ENCODE data around the gene CLEC16A. TPM values are rescaled to one million over a fixed set of nuclear protein-coding genes. Genes with fewer than 3 reads are reported as not detected.

CLEC16A gene
- total RNA-seq, 1 donor from 2014 or later: 20.4 TPM

DNA sequence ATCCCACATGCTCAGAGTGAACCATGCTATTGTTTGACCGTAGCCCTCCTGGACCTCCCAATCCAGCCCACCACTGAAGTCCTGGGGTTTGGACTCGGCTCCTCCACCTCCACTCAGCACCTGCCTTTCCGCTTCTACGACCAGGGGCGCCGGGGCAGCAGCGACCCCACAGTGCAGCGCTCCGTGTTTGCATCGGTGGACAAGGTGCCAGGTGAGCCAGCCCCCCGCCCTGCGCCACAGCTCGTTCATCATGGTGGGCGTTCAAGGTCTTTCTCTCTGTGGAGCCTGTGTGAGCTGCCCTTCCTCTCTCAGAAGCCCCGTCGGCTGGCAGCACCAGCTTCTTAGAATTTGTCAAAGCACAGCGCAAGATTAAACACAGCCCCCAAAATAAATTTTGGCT is 181.6 kb downstream of the CLEC16A start:
- DNase-seq: no peak

DNA sequence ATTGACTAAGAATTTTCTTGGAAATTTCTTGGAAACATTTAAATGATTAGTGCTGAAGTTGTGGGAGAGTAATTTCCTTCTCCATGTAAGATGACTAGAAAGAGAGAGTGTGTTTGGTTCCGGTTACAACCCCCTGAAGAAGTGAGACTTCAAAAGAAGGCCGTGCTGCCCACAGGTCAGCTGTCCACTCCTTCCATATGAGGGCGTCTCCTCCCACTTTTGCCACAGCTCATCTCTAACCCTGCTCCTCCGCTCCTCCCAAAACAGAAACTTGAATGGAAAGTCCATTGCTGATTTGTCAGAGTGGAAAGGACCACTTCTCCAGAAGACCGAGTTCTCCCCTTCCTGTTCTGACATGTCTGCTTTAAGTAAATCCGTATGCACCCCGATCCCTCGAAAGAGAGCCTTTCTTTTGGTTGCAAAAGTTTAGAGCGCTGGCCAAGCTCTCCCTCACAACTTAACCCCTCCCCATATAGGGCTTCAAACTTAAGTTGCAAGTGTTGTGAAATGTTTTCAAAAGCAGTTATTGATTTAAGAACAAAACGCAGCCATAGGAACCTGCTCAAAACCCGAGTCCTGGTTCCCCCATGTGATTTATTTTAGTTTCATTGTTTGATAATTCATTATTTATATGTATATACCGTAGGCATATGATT is 182.2 kb downstream of the CLEC16A start:
- no peak for DNase-seq

DNA sequence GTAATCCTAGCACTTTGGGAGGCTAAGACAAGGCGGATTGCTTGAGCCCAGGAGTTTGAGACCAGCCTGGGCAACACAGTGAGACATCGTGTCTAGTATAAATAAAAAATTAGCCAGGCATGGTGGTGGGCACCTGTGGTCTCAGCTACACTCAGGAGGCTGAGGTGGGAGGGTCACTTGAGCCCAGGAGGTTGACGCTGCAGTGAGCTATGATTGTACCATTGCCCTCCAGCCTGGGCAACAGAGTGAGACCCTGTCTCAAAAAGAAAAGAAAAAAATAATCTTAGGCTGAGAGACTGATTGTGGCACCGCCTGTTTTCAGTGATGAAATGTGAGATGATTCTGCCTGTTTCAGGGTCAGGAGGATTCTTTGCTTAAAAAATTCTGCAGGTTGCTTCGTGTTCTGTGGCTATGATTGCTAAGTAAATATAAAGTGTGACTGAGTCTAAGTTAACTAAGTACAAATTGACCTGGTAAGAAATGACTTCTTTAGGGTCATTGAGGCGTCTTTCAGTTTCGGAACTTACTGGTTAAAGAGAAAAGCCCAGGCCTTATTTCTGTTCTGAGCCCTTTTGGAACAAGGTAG is 183.3 kb downstream of the CLEC16A start:
- no peak for DNase-seq

DNA sequence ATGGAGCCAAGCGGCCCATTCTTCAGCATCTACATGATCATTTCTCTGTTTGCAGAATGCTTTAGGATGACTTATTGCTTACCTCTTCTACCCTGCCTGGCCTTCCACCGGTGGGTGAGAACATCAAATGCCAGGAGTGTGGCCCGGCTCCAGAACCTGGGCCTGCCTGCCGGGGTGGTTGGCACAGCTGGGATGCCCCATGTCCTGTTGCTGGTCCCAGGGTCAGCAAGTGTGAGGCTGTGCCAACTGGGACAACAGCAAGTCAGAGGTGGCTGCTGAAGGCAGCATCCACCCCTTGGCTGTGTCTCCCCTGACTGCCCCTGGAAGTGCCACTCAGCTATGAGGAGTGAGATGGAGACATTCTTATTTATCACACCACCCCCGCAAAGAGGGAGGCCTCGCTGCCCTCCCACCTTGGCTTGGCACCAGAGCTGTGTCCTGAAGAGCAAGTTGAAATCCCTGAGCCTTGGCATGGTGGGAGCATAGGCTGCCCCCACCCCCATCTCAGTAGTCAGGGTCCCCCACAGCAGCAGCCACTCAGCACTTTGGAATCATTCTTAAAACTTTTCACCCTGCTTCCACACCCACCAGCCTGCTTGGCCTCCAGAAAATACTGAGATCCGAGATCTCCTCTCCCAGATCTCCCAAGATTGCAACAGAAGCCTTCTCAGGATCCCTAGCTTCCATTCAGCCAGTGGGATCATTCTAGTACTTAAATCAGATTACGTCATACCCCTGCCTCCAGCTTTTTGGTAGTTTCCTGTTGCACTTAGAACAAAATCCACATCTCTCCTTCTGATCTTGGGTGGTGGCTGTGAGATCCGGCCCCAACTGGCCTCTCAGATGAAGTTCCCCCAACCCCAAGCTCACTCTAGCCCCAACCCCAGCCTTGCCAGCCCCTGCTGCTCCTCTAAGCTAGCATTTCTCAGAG is 184.1 kb downstream of the CLEC16A start:
- DNase-seq: no peak

DNA sequence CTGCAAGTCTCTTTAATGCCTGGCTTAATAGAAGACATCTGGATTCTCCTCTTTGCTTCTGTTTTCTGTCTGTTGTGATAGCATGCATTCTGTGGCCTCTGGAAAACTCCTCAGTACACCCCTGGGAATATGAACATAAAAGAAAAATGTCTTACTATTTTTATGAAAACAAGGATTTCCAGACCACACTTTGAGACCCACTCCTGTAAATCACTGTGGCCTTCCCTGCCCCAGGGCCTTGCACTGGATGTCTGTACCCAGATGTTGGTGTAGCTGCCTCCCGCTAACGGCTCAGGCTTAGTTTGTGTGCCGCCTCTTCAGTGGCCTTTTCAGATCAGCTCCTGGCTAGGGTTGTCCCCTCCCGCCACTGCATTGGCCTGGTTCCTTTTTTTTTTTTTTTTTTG is 185.0 kb downstream of the CLEC16A start:
- no peak for DNase-seq

DNA sequence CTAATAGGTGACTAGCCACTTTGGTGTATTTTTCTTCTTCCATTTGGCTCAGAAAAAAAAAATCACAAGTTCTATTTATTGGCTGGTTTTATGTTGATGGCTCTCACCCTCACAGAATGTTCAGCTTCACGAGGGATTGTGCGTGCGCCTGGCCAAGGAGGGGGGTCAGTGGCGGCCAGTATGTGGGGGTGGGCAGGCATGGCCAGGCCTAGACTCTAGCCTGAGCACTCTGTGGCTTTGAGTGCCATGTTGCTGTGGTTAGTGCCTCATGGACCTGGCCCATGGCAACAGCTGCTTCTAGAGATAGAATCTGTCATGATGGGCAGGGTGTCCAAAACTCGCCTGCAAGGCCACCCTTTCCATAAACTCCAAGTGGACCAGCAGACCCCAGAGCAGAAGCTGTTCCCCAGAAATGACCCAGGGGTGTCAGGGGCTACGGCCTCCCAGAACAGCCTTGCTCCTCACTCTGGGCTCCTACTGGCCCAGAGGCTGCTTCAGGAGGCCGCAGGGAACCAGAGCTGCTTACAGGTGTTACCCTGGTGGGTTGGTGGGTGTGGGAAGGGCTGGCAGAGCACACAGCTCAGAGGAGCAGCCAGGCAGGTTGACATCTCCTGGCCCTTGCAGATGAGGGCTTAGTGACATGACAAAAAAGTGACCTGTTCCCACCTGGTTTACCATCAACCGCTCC is 186.8 kb downstream of the CLEC16A start:
- DNase-seq: no peak

DNA sequence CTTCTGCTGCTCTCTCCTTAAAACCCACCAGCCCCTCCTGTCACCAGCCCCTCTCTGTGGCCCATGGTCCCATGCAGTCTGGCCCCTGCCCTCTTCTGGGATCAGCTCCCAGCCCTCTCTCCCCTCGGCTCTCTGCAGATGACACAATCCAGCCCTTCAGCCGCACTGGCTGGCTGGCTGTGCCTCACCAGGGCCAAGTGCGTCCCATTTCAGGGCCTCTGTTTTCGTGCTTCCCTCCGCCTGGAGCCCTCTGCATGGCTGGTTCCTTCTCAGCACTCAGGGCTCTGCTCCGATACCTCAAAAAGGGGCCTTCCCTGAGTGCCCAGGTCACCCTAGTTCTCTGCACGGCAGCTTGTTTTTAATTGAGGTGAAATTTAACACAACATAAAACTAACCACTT is 187.3 kb downstream of the CLEC16A start:
- no peak for DNase-seq

DNA sequence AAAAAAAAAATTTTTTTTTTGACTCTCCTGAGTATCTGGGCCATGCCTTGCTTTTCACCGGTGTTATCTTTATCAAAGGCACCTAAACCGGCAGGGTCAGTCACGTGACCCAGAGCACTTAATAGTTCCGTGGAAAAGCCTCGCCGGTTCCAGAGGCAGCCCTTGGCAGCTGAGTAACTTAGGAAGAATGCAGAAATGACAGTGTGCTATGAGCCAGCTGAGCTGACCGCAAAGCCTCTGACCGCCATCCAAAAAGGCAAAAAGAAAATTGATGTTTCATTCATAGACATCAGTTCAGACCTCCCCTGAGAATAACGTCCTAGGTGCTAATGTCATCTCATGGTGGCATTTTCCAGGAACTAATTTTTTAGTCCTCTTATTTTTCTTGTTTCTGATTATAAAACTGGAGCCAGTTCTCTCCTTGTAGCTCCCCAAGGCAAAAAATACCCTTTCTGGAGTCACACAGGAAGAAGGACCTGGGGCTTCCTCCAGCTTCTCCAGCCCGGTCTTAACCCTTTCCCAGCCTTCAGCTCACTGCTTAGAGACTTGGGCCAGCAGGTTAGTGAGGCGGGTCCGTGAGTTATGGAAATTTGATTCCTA is 189.1 kb downstream of the CLEC16A start:
- no peak for DNase-seq

DNA sequence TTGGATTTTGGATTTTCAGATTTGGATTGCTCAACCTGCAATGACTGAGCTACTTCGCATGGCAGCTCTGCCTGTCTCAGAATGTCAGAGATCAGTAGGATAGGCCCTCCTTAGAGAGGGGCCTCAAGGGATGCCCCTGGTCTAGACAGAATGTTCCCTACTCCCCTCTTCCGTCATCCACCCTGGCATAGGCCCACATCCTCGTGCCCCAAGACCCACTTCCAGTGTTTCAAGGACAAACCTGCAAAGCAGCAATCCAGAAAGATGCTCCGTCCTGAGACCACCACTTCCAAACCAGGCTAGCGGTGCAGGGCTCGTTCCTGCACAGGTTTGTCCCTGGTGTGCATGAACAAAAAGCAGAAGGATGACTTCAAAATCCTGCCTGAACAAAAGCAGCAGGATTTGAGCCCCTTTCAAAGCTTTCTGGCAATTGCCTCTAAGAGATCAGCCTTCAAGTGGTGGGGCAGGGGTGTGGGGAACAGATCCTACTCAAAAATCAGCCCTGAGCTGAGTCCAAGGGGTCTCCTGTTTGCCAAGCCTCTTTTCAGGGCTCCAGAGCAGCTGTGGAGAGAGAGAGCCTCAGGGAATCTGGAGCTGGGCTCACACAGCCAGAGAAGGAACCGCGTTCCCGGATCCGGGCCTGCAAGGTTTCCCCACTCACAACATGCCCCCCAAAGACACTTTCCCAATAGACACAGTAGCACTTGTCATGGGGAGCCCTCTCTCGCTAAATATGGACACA is 190.5 kb downstream of the CLEC16A start:
- DNase-seq: no peak

DNA sequence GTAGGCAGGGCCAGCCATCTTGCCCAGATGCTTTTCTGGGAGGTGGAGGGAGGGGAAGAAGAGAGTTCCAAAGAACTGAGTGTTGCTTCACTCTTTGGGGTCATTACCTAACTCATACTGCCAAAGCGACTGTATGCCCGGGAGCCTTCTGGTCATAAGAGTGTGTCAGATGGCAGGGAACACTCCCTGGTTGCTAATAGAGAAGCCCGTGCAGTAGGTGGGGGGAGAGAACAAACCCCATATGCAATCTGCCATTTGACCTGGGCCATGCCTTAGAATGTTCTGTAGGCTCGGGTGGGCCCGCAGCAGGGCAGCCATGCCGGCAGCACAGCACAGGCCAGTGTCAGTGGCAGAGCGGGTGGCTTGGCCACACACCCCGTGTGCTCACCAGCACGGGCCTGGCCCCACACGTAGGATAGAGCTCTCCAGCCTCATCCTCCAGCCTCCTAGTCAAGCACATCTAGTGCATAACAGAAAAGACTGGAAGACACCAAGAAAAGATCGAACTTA is 191.2 kb downstream of the CLEC16A start:
- DNase-seq: no peak

DNA sequence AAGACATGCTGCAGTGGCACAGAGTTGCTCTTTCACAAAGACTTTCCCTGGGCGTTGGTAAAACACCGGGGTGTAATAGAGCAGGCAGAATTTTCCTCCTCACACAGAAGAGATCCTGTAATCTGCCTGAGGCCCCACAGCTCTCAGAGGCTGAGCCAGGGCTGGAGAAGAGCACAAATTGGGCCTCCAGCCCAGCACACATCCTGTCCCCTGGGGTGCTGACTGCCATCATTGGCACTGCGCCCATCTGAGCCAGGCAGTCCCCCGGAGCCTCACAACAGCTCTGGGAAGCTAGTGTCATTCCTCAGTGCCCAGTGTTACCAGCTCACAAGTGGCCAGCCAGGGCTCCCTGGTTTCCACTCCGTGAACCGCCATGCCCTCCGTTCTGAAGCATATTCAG is 192.2 kb downstream of the CLEC16A start:
- no peak for DNase-seq

DNA sequence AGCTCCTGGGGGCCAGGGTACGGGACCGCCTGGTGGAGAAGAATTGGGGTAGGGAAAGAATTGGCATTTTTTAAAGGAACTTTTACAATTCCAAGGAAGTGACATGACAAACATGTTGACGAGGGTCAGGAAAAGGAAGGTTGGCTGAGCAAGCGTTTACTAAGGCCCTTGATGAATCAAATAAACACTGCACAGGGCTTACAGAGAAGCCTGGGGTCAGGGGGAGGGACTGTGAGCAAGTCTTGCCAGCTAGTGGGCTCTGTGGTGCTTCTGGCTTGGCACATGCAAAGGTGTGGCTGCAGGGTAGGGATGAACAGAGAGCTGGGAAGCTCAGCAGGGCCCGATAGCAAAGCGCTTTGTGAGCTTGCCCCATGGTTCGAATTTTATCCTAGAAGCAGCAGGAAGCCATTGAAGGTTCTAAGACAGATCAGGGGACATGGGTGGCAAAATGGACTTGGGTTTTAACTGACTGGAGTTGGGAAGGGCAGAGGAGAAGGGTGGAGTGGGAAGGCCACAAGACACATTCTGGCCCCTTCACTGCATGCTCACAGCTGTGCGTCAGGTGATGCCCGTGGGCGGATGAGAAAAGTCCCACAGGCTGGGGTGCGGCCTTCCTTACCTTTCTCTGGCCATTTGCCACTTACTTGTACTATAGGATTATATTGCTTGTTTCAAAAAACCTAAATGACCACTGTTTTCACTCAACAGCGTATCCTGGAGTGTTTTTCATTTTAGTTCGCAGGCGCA is 193.8 kb downstream of the CLEC16A start:
- no peak for DNase-seq

DNA sequence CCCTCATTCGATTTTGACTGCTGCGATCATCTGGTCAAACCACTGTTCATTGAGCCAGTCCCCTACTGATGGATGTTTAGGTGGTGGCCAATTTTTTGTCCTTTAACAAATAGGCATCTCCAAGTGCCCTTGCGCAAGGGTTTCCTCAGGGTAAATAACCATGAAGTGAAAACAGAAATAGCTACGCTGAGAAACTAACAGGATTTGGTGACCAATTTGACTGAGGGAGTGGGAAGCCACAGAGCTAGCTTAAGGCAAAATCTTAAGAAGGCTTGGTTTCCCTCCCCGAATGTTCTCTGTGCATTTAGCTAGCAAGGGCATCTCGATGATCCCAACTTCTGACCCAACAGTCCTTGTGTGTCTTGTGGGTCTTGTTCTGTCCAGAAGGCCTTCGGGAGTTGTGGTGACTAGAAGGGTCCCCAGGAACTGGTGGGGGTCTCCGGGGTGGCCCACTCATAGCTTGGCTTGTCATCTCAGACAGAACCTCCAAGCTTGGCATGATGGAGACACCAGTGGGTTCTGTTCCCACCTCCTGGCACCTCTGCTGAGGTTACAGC is 194.5 kb downstream of the CLEC16A start:
- no peak for DNase-seq

DNA sequence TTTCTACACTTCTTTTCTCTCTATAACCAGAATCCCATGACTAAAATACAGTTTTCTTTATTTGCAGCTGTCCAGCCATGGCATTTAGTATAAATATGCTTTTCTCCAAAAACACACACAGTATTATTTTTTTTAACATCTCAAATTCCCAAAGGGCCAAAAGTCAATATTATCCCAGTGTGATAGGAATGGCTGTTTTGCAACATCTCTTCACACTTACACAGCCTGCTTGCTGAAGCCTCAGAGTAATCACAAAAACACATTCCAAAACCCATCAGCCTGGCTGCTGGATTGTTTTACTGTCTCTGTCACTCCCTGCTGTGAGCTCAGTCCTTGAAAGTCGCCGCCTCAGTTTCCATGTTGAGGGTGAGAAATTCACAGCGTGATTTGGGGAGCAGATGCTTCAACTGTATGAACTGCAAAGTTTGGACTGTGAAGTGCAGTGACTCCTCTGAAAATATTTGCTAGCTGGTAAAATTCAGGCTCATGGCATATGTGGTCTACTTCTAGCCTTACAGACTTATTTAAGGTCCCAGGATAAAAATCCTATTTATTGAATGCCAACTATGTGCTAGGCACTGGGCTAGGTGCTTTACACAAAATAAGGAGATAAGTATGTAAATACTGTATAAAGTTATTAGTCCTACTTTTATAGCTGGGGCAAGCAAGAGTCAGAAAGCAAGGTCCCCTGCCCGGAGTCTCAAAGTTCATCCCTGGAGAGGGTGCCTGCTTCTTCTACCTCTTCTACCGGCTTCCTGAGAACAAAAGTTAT is 195.1 kb downstream of the CLEC16A start:
- DNase-seq: no peak

DNA sequence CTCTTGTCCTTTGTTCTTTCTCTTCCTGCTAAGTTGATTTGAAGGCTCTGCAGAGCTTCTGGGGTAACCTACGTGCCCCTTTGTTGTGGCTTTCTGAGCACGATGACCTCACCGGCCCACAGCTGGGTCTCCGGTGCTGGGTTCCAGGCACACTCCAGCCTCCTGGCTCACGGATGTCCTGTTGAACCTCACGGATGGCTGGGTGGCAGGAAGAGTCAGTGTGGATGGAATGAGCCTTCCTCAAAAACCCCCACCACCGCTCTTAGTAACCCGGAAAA is 195.7 kb downstream of the CLEC16A start:
- no peak for DNase-seq

DNA sequence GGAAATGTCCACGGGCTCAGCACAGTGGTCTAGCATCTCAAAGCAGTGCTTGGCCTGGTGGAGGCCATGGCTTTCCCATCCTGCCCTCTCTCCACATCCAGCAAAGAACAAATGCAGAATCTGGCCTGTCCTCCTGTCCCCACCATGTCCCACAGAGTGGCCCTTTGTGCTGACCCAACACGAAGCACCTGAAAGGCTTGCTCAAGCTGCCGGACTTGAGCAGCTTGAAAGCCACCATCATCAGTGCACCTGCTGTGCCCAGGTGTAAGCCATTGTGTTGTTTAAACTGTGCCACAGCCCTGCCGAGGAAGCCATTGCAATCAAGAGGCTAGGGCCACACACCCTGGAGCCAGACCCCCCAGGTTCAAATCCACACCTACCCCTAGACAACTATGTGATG is 196.1 kb downstream of the CLEC16A start:
- DNase-seq: no peak

DNA sequence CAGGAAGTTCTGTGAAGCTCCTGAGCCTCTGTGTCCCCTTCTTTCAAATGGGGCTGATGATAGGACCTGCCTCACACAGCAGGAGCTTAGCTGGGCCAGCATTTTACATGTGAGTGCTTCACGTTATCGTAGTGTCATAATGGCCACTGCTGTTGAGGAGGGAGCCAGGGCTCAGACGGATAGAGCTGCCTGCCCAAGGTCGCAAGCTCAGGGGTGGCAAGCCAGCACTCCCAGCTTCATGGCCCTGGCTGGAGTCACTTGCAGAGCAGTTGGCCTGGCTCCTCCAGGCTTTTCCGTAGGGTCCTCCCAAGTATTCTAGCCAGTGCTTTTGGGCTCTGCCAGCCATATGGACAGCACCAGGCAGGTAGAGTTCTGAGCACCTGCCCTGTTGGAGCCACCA is 196.5 kb downstream of the CLEC16A start:
- DNase-seq: no peak

DNA sequence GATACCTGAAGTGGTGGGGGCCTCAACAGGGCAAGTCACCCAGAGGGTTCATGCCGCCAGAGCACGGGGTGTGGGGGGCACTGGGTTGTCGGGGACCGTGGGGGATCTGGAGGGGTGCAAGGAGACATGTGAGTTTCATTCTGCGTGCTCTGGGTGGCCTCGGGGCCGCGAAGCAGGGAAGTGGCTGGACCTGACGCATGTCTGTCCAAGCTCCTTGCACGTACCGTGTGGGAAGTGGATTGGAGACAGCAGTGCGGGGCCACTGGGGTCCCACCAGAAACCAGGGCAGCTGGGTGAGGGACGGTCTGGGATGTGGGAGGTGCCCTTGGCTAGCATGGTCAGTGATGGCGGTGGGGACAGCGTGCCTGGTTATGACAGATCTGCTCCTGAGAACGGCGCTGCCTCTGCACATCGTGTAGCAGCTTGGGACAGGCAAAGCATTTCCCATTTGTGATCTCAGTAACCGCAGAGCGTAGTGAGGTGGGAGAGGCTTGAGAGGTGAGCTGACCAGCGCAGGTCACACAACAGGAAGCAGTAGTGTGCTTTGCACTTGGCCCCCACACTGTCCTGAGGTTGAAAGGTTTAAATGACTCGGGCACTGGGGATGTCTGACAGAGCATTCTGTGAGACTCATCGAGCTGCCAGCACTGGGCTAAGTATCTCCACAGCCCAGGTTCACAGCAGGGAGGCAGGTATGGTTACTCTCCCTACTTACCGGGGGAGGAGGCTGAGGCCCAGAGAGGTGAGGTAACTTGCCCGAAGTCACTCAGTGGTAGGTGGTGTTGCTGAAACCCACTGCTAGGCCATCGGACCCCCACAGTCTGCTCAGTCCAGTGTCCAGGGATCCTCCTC is 197.3 kb downstream of the CLEC16A start:
- no peak for DNase-seq

DNA sequence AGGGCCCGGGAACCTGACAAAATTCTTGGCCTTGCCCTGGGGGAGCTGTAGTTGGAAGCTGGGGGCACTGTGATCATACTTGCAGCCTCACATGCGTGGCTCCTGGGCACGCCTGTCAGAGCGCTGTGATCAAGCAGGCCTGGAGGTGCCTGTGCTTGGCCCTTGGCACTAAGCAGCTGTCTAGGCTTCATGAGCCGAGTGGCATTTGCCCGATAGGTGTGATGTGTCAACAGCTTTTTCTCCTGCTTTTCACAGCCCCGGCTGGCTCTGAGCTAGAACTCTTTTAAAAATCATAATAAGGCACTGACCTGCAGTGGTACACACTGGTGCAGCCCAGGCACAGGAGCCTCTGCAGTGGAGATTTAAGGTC is 197.9 kb downstream of the CLEC16A start:
- no peak for DNase-seq

Data from occipital lobe (tissue), 2 donors.